Liver (tissue), 3 donors: ENCODE measurements around the gene ZW10.
"Not testable (repeated sequence)": the region's sequence is repeated elsewhere in the genome, so short reads cannot be mapped to it uniquely, and the experiment has no call there.

ENCODE experiments used
- FOXA1 ChIP-seq: IDR thresholded peaks from 2 replicates; pipeline ENCODE4 v1.6.1; 2016; ENCODE audit warnings: antibody characterized with exemption
- GABPA ChIP-seq, 2 donors: IDR thresholded peaks in 1 of 2; conservative IDR thresholded peaks in 1 of 2; 2 replicates each; pipeline ENCODE4 v1.6.1; 2016; ENCODE audit warnings: antibody characterized with exemption in 2 of 2, mild to moderate bottlenecking in 1 of 2, moderate library complexity in 1 of 2
- HNF4A ChIP-seq, 2 donors: conservative IDR thresholded peaks; 2 replicates each; pipeline ENCODE4 v1.6.1; 2016; ENCODE audit warnings: antibody characterized with exemption in 2 of 2, mild to moderate bottlenecking in 2 of 2
- HNF4G ChIP-seq: IDR thresholded peaks from 2 replicates; pipeline ENCODE4 v1.6.1; 2016; ENCODE audit warnings: antibody characterized with exemption
- SP1 ChIP-seq: IDR thresholded peaks from 2 replicates; pipeline ENCODE4 v1.6.1; 2018; ENCODE audit warnings: antibody characterized with exemption, mild to moderate bottlenecking
- TAF1 ChIP-seq: conservative IDR thresholded peaks from 2 replicates; pipeline ENCODE4 v1.6.1; 2016; ENCODE audit warnings: antibody characterized with exemption, mild to moderate bottlenecking
- YY1 ChIP-seq: IDR thresholded peaks from 2 replicates; pipeline ENCODE4 v1.6.1; 2016; ENCODE audit warnings: antibody characterized with exemption, mild to moderate bottlenecking
- TF ChIP-seq, protein P1 (sequence below): fragments of 150-350 bp; IDR thresholded peaks from 2 replicates; pipeline ENCODE4 v1.5.1; 2017; ENCODE audit warnings: improper control_type of control experiment, low read depth, low read length; ENCODE audit not compliant: missing input control
- TF ChIP-seq, protein P2 (sequence below): IDR thresholded peaks from 2 replicates; pipeline ENCODE4 v1.6.1; 2016; ENCODE audit warnings: antibody characterized with exemption
- donor health status: healthy.
- donor health status: healthy.

DNA sequence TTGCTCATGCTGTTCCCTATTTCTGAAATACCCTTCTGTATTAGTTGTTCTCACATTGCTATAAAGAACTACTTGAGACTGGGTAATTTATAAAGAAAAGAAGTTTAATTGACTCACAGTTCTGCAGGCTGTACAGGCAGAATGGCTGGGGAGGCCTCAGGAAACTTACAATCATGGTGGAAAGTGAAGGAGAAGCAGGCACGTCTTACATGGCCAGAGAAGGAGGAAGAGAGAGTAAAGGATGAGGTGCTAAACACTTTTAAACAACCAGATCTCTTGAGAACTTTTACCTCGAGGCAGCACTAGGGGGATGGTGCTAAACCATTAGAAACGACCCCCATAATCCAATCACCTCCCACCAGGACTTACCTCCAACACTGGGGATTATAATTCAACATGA, 53.0 kb downstream of the ZW10 start:
- TF ChIP-seq, protein P1, sequence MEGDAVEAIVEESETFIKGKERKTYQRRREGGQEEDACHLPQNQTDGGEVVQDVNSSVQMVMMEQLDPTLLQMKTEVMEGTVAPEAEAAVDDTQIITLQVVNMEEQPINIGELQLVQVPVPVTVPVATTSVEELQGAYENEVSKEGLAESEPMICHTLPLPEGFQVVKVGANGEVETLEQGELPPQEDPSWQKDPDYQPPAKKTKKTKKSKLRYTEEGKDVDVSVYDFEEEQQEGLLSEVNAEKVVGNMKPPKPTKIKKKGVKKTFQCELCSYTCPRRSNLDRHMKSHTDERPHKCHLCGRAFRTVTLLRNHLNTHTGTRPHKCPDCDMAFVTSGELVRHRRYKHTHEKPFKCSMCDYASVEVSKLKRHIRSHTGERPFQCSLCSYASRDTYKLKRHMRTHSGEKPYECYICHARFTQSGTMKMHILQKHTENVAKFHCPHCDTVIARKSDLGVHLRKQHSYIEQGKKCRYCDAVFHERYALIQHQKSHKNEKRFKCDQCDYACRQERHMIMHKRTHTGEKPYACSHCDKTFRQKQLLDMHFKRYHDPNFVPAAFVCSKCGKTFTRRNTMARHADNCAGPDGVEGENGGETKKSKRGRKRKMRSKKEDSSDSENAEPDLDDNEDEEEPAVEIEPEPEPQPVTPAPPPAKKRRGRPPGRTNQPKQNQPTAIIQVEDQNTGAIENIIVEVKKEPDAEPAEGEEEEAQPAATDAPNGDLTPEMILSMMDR: not testable (repeated sequence)
- TF ChIP-seq GABPA (IDR thresholded peaks at IDR 0.05 in 1 of 2, conservative IDR thresholded peaks at IDR 0.05 in 1 of 2); HNF4G; YY1; FOXA1; SP1; TAF1; HNF4A (conservative IDR thresholded peaks at IDR 0.05): not testable (repeated sequence)
- TF ChIP-seq, protein P2, sequence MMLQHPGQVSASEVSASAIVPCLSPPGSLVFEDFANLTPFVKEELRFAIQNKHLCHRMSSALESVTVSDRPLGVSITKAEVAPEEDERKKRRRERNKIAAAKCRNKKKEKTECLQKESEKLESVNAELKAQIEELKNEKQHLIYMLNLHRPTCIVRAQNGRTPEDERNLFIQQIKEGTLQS: not testable (repeated sequence)
